RWPE2 (cell line): Measurements from ENCODE around the gene SLC39A3.

ENCODE experiments used
- ATAC-seq: fragments of 200-7000 bp; cut with Tn5 transposase; 3 replicates; pipeline ENCODE4 v1.9.1; 2021; ENCODE audit warnings: low read depth
- DNase-seq: peaks from one replicate; pipeline ENCODE4 v3.0.0-alpha.2; 2020; ENCODE audit warnings: low spot score
- H3K27ac ChIP-seq: fragments of 450-650 bp; 2 replicates; pipeline ENCODE4 v1.5.1; 2017; ENCODE audit warnings: mild to moderate bottlenecking; ENCODE audit not compliant: poor library complexity, severe bottlenecking
- H3K27me3 ChIP-seq: fragments of 250-450 bp; sonication (Bioruptor Pico); 2 replicates; pipeline ENCODE4 v1.5.1; 2021; ENCODE audit warnings: mild to moderate bottlenecking, moderate library complexity; ENCODE audit not compliant: insufficient read depth, poor library complexity, severe bottlenecking
- H3K36me3 ChIP-seq: fragments of 250-450 bp; sonication (Bioruptor Pico); 2 replicates; pipeline ENCODE4 v1.5.1; 2020; ENCODE audit warnings: low read depth, mild to moderate bottlenecking, moderate library complexity
- H3K4me1 ChIP-seq: fragments of 250-450 bp; sonication (Bioruptor Pico); 2 replicates; pipeline ENCODE4 v1.5.1; 2021; ENCODE audit warnings: mild to moderate bottlenecking, moderate library complexity; ENCODE audit not compliant: insufficient read depth, poor library complexity, severe bottlenecking
- H3K4me3 ChIP-seq: fragments of 250-450 bp; sonication (Bioruptor Pico); 2 replicates; pipeline ENCODE4 v1.5.1; 2021; ENCODE audit warnings: mild to moderate bottlenecking, moderate library complexity; ENCODE audit not compliant: severe bottlenecking
- H3K9me3 ChIP-seq: fragments of 250-450 bp; sonication (Bioruptor Pico); 2 replicates; pipeline ENCODE4 v1.5.1; 2021; ENCODE audit warnings: mild to moderate bottlenecking, moderate library complexity; ENCODE audit not compliant: severe bottlenecking
- CTCF ChIP-seq: fragments of 450-650 bp; IDR thresholded peaks from one replicate; pipeline ENCODE4 v1.5.1; 2017; ENCODE audit warnings: mild to moderate bottlenecking, moderate library complexity; ENCODE audit not compliant: poor library complexity, severe bottlenecking

Gene SLC39A3

DNA sequence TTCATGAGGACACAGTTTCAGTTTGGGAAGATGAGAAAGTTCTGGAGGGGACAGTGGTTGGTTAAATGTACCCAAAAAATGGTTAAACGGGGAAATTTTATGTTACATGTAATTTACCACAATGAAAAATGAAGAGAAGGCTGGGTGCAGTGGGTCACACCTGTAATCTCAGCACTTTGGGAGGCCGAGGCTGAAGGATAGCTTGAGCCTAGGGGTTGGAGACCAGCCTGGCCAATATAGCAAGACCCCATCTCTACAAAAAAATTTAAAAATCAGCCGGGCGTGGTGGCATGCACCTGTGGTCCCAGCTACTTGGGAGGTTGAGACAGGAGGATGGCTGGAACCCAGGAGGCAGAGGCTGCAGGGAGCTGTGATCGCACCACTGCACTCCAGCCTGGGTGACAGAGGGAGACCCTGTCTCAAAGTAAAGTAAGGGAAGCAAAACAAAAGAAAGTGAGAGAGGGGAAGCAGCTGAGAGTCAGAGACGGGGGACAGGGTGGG lies 54.6 kb downstream of the SLC39A3 start:
- no peak for TF ChIP-seq CTCF
- H3K27me3 ChIP-seq, result no peaks in the 10 kb centered on the region
- no peaks in the 10 kb centered on the region for H3K36me3 ChIP-seq
- no peak overlapping the region for H3K4me3 ChIP-seq
- H3K9me3 ChIP-seq, result no peaks in the 10 kb centered on the region
- ATAC-seq (no peak), DNase-seq (no peak)
- no peak overlapping the region for H3K27ac ChIP-seq
- no peaks in the 10 kb centered on the region for H3K4me1 ChIP-seq

- DNase-seq (no peak), ATAC-seq (no peak)
- Histone ChIP-seq H3K36me3 (no peaks in the 10 kb centered on the region), H3K4me3 (no peak overlapping the region), H3K9me3 (no peaks in the 10 kb centered on the region), H3K27me3 (no peaks in the 10 kb centered on the region), H3K4me1 (no peaks in the 10 kb centered on the region), H3K27ac (no peak overlapping the region)
- no peak for TF ChIP-seq CTCF
These were observed 56.3 kb downstream of the SLC39A3 start for GRCh38 chr19:2683430-2684003.
